H1 (cell line): ENCODE measurements around the gene CTSW. TPM values are rescaled to one million over a fixed set of nuclear protein-coding genes. Genes with fewer than 3 reads are reported as not detected.
A peak's percentile ranks its signal among the peaks of the same experiment; 100 is the strongest.

Experiments
- CTCF ChIA-PET: fragments of 300-600 bp; sonication (Branson Sonifier 250); formaldehyde crosslinking; loops from one replicate; lab custom pipeline; 2021; ENCODE audit not compliant: partially characterized antibody; lab: Charles Lee
- POLR2A ChIA-PET: fragments of 300-600 bp; sonication (Branson Sonifier 250); formaldehyde crosslinking; loops from one replicate; lab custom pipeline; 2021; ENCODE audit warnings: inconsistent platforms; ENCODE audit not compliant: partially characterized antibody; lab: Charles Lee
- DNase-seq, 2 experiments: peaks; one replicate each; pipeline versions ENCODE4 v3.0.0 to v3.0.0-alpha.2; 2010 to 2022; ENCODE audit warnings: low spot score in 2 of 2, low read depth in 1 of 2, mixed read lengths in 1 of 2
- FAIRE-seq: peaks from 2 replicates; lab custom pipeline; 2011; peaks lifted over from hg19 to GRCh38; lab: Jason Lieb, UNC
- H2AFZ ChIP-seq: 2 replicates; pipeline ENCODE4 v1.8.1; 2012; ENCODE audit warnings: low read length, inconsistent platforms
- H2AK5ac ChIP-seq: 2 replicates; pipeline ENCODE4 v1.6.1; 2013; ENCODE audit warnings: low read depth, low read length
- H2BK120ac ChIP-seq: replicated peaks from 2 replicates; pipeline ENCODE3; 2013; ENCODE audit warnings: low read depth, low read length, inconsistent platforms
- H2BK12ac ChIP-seq: 2 replicates; pipeline ENCODE4 v1.6.1; 2013; ENCODE audit warnings: low read depth, low read length
- H2BK15ac ChIP-seq: 2 replicates; pipeline ENCODE4 v1.6.1; 2013; ENCODE audit warnings: low read length
- H2BK20ac ChIP-seq: 2 replicates; pipeline ENCODE4 v1.6.1; 2013; ENCODE audit warnings: low read length
- H2BK5ac ChIP-seq: 2 replicates; pipeline ENCODE4 v1.6.1; 2013; ENCODE audit warnings: low read depth, low read length
- H3K14ac ChIP-seq: 2 replicates; pipeline ENCODE4 v1.6.1; 2013; ENCODE audit warnings: inconsistent platforms; ENCODE audit not compliant: insufficient read length
- H3K18ac ChIP-seq: 2 replicates; pipeline ENCODE4 v1.6.1; 2013; ENCODE audit warnings: low read length; ENCODE audit errors: extremely low read depth
- H3K23ac ChIP-seq: 2 replicates; pipeline ENCODE4 v1.6.1; 2013; ENCODE audit warnings: inconsistent platforms; ENCODE audit not compliant: insufficient read length
- H3K23me2 ChIP-seq: 2 replicates; pipeline ENCODE4 v1.6.1; 2013; ENCODE audit warnings: low read depth, low read length
- H3K27ac ChIP-seq: 2 replicates; pipeline ENCODE4 v1.6.1; 2011; ENCODE audit warnings: low read depth, low read length, inconsistent platforms
- H3K27me3 ChIP-seq, 4 experiments: replicated peaks in 1 of 4; 1 replicate in 1 of 4; 2 replicates in 3 of 4; pipeline versions ENCODE4 v1.6.1 to v1.8.1; 2011 to 2013; ENCODE audit warnings: low read length in 3 of 4, mild to moderate bottlenecking in 3 of 4, inconsistent platforms in 2 of 4, mixed read lengths in 2 of 4, moderate library complexity in 1 of 4; ENCODE audit not compliant: control insufficient read depth in 3 of 4, insufficient read depth in 3 of 4; ENCODE audit errors: extremely low read depth in 1 of 4
- H3K36me3 ChIP-seq, 4 experiments: 2 replicates each; pipeline versions ENCODE4 v1.6.1 to v1.8.1; 2011 to 2013; ENCODE audit warnings: mild to moderate bottlenecking in 4 of 4, low read length in 3 of 4, moderate library complexity in 2 of 4, control low read depth in 1 of 4, inconsistent platforms in 1 of 4; ENCODE audit not compliant: insufficient read depth in 4 of 4, control insufficient read depth in 2 of 4
- H3K4ac ChIP-seq: replicated peaks from 2 replicates; pipeline ENCODE3; 2013; ENCODE audit warnings: low read length, low read depth, mixed read lengths, inconsistent platforms; ENCODE audit not compliant: insufficient read length
- H3K4me1 ChIP-seq, 4 experiments: replicated peaks in 1 of 4; 1 replicate in 1 of 4; 2 replicates in 3 of 4; pipeline versions ENCODE4 v1.6.1 to v1.8.1; 2011 to 2013; ENCODE audit warnings: low read length in 3 of 4, inconsistent platforms in 2 of 4, mixed read lengths in 1 of 4; ENCODE audit not compliant: insufficient read depth in 4 of 4, control insufficient read depth in 3 of 4
- H3K4me2 ChIP-seq, 2 experiments: 2 replicates each; pipeline versions ENCODE4 v1.6.1 to v1.8.1; 2011 to 2013; ENCODE audit warnings: low read depth in 2 of 2, low read length in 2 of 2, control low read depth in 1 of 2, inconsistent platforms in 1 of 2, mild to moderate bottlenecking in 1 of 2; ENCODE audit not compliant: insufficient read depth in 1 of 2
- H3K4me3 ChIP-seq, 4 experiments: fragments of 200-600, 300-600 bp in 1 of 4; sonication (generic), shearing (Covaris generic), sonication (Bioruptor Twin) in 1 of 4; 2 replicates each; pipeline versions ENCODE4 v1.5.1 to v1.8.1; 2011 to 2016; ENCODE audit warnings: low read length in 4 of 4, low read depth in 3 of 4, control low read depth in 2 of 4, inconsistent platforms in 2 of 4, mild to moderate bottlenecking in 2 of 4, mixed read lengths in 1 of 4, moderate library complexity in 1 of 4; ENCODE audit not compliant: insufficient read depth in 2 of 4; ENCODE audit errors: extremely low read depth in 1 of 4
- H3K56ac ChIP-seq: replicated peaks from 2 replicates; pipeline ENCODE3; 2013; ENCODE audit warnings: low read depth, mild to moderate bottlenecking, mixed read lengths, low read length, inconsistent platforms; ENCODE audit not compliant: insufficient read length
- H3K79me1 ChIP-seq: 2 replicates; pipeline ENCODE4 v1.6.1; 2013; ENCODE audit warnings: low read depth, low read length, control low read depth
- H3K79me2 ChIP-seq, 2 experiments: 2 replicates each; pipeline versions ENCODE4 v1.6.1 to v1.8.1; 2012 to 2013; ENCODE audit warnings: low read length in 2 of 2, mild to moderate bottlenecking in 2 of 2, inconsistent platforms in 1 of 2; ENCODE audit not compliant: insufficient read depth in 2 of 2, control insufficient read depth in 1 of 2
- H3K9ac ChIP-seq, 4 experiments: replicated peaks in 1 of 4; 1 replicate in 1 of 4; 2 replicates in 3 of 4; pipeline versions ENCODE4 v1.6.1 to v1.8.1; 2011 to 2013; ENCODE audit warnings: low read depth in 3 of 4, low read length in 3 of 4, control low read depth in 2 of 4, mild to moderate bottlenecking in 2 of 4, moderate library complexity in 2 of 4, inconsistent platforms in 1 of 4; ENCODE audit errors: extremely low read depth in 1 of 4
- H3K9me3 ChIP-seq, 2 experiments: 2 replicates each; pipeline versions ENCODE4 v1.6.1 to v1.8.1; 2012 to 2013; ENCODE audit warnings: mild to moderate bottlenecking in 2 of 2, moderate library complexity in 2 of 2, control low read depth in 1 of 2, inconsistent platforms in 1 of 2, low read depth in 1 of 2, low read length in 1 of 2, mixed read lengths in 1 of 2; ENCODE audit not compliant: insufficient read depth in 2 of 2
- H4K20me1 ChIP-seq, 2 experiments: replicated peaks in 1 of 2; 2 replicates each; pipeline versions ENCODE3 to v1.8.1; 2011 to 2013; ENCODE audit warnings: inconsistent platforms in 2 of 2, low read length in 2 of 2, mild to moderate bottlenecking in 1 of 2; ENCODE audit not compliant: insufficient read depth in 2 of 2, control insufficient read depth in 1 of 2
- H4K5ac ChIP-seq: 2 replicates; pipeline ENCODE4 v1.6.1; 2013; ENCODE audit warnings: low read length, low read depth, mixed read lengths, inconsistent platforms; ENCODE audit not compliant: insufficient read length
- H4K8ac ChIP-seq: 2 replicates; pipeline ENCODE4 v1.8.0; 2013; ENCODE audit warnings: mild to moderate bottlenecking, moderate library complexity, low read length, inconsistent platforms; ENCODE audit not compliant: insufficient read depth; ENCODE audit errors: extremely low read depth
- H4K91ac ChIP-seq: replicated peaks from 2 replicates; pipeline ENCODE3; 2013; ENCODE audit warnings: low read length, mixed read lengths, inconsistent platforms; ENCODE audit not compliant: insufficient read length
- CREB1 ChIP-seq: IDR thresholded peaks from 2 replicates; pipeline ENCODE4 v1.6.1; 2012; ENCODE audit warnings: inconsistent platforms
- CTCF ChIP-seq, 3 experiments: IDR thresholded peaks; 1 replicate in 2 of 3; 2 replicates in 1 of 3; pipeline versions ENCODE4 v1.5.1 to v1.6.1; 2011; ENCODE audit warnings: low read length in 3 of 3, mild to moderate bottlenecking in 3 of 3, inconsistent platforms in 2 of 3, low read depth in 1 of 3, moderate library complexity in 1 of 3; ENCODE audit not compliant: insufficient read depth in 1 of 3; ENCODE audit errors: control extremely low read depth in 1 of 3
- GTF2F1 ChIP-seq: IDR thresholded peaks from 2 replicates; pipeline ENCODE4 v1.6.1; 2012; ENCODE audit warnings: low read depth, low read length, improper control_type of control experiment, borderline replicate concordance
- POLR2A ChIP-seq, 2 experiments: IDR thresholded peaks; 1 replicate in 1 of 2; 2 replicates in 1 of 2; pipeline ENCODE4 v1.6.1; 2011; ENCODE audit warnings: low read depth in 2 of 2, low read length in 2 of 2, mild to moderate bottlenecking in 2 of 2; ENCODE audit errors: control extremely low read depth in 1 of 2
- POLR2AphosphoS5 ChIP-seq: IDR thresholded peaks from 2 replicates; pipeline ENCODE4 v1.6.1; 2011; ENCODE audit warnings: low read depth, low read length
- RAD21 ChIP-seq, 2 experiments: IDR thresholded peaks in 1 of 2; conservative IDR thresholded peaks in 1 of 2; 2 replicates each; pipeline ENCODE4 v1.6.1; 2011; ENCODE audit warnings: low read depth in 2 of 2, low read length in 2 of 2, improper control_type of control experiment in 1 of 2, inconsistent platforms in 1 of 2, mild to moderate bottlenecking in 1 of 2, moderate library complexity in 1 of 2
- TAF7 ChIP-seq: optimal IDR thresholded peaks from 2 replicates; pipeline ENCODE3; 2011; ENCODE audit warnings: low read depth, mild to moderate bottlenecking, inconsistent platforms, low read length, moderate library complexity, borderline replicate concordance
- WGBS, 2 experiments: shearing (Covaris generic) in 1 of 2; methylation state at CpG; one replicate each; pipeline versions ENCODE4 v1.1.6 to v1.1.7; 2013 to 2015; ENCODE audit warnings: low lambda C conversion rate in 2 of 2, mixed read lengths in 2 of 2, inconsistent platforms in 1 of 2, low coverage in 1 of 2, missing lambda C conversion rate in 1 of 2; ENCODE audit not compliant: insufficient replicate concordance in 2 of 2, insufficient coverage in 1 of 2, insufficient read length in 1 of 2; ENCODE audit errors: extremely low coverage in 1 of 2, missing lambda C conversion rate in 1 of 2; 5-methylcytosine and 5-hydroxymethylcytosine counted together
- polyA plus RNA-seq, 7 experiments: library from polyadenylated mRNA; depleted of rRNA in 3 of 7; stranded (reverse) in 5 of 7; unstranded in 2 of 7; fragments of >200 nt in 5 of 7; fragments of 200-250 nt in 2 of 7; gene quantifications; 1 replicate in 5 of 7; 2 replicates in 1 of 7; 4 replicates in 1 of 7; pipeline versions ENCODE4 v1.2.1 to v1.2.3, GENCODE V29; 2011 to 2013; ENCODE audit warnings: missing spikeins in 2 of 7, mixed read lengths in 2 of 7
- total RNA-seq: library from RNA; stranded (reverse); fragmentation: NEBNext Ultra II Directional; extraction: Animal tissue kit (Norgen Biotek cat#: 25700); gene quantifications from 2 replicates; pipeline ENCODE4 v1.2.1, GENCODE V29; 2021

The CTSW gene
- total and polyA plus RNA-seq, 2 of the 8 experiments (the other 6 are each of a cell fraction or from before 2014, with no cell fraction given) = not detected

DNA sequence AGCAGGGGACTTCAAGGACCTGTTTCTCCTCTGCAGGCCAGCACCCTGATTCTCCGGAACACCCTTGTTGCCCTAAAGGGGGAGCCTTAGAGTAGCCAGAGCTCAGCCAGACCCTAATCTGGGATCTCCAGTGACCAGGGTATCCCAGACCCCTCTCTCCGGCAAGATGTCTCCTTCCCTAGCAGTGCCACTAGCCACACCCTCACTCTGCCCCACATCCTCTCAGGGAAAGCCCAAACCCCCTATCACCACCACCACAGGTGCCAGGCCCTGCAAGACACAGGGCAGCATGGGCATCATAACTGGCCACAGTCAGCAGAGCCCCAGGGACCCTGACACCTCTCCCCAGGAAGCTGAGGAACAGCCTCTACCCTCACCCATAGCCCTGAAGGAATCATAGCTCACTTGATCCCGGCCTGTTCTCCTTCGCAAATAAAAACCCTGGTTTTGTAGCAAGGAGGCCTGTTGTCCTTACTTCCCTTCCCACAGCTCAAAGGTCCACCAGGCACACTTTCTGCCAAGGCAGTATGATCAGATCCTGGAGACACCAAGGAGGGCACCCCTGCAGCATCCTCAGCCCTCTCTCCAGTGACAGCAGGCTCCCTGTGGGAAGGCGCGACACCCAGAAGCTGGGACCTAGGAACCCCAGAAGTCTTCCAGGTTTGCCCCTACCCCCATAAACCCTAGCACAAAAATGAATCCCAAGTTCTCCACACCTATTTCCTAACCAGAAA is 26.2 kb upstream of the CTSW start:
- no peak overlapping the region for H2BK15ac ChIP-seq
- peaks cover 0 to 10% (median under 1%) of the 10 kb centered on the region in 4 experiments; a peak in 5 of 7 replicates for H3K4me1 ChIP-seq
- no peak overlapping the region for H3K4me2 ChIP-seq
- TF ChIP-seq CTCF (IDR thresholded peaks at IDR 0.05; ENCODE audit: control extremely low read depth in 1 of 3, insufficient read depth in 1 of 3, low read depth in 1 of 3, low read length in 3 of 3) (peak in 2 of 3 experiments; percentile 27 to 47; a peak in 2 of 4 replicates), POLR2AphosphoS5 (peak; percentile 74; the same call in 1 of the 2 replicates), TAF7 (peak; percentile 20), CREB1 (no peak), POLR2A (IDR thresholded peaks at IDR 0.05; ENCODE audit: control extremely low read depth in 1 of 2, low read depth in 2 of 2, low read length in 2 of 2) (peak in 1 of 2 experiments; percentile 35; a peak in 1 of 3 replicates), GTF2F1 (no peak), RAD21 (IDR thresholded peaks at IDR 0.05 in 1 of 2, conservative IDR thresholded peaks at IDR 0.05 in 1 of 2; ENCODE audit: low read depth in 2 of 2, low read length in 2 of 2) (peak; percentile 15 to 19; a peak in 1 of 4 replicates)
- H2BK120ac ChIP-seq = no peak overlapping the region
- H4K8ac ChIP-seq = peak overlapping the region; percentile 75
- peaks cover 20% of the 10 kb centered on the region for H3K79me1 ChIP-seq
- no peak for DNase-seq
- H3K79me2 ChIP-seq = peaks cover 15 to 36% of the 10 kb centered on the region in 2 experiments
- H2BK20ac ChIP-seq = no peak overlapping the region
- no peak for FAIRE-seq
- H3K4ac ChIP-seq = no peak overlapping the region
- H3K18ac ChIP-seq = no peak overlapping the region
- POLR2A ChIA-PET = interaction anchor here (0.7 to 38.3 kb wide), 20 partner anchors 8 to 240 kb away, joined by 3 to 1071 read pairs (median 4); partner anchors contain the start of genes CCDC85B, CFL1, CTSW and EFEMP2
- peaks cover 7 to 10% of the 10 kb centered on the region in 2 experiments; a peak in 2 of 4 replicates for H3K9me3 ChIP-seq
- H2AFZ ChIP-seq = no peak overlapping the region
- H3K56ac ChIP-seq = no peak overlapping the region
- H2BK12ac ChIP-seq = no peak overlapping the region
- H2AK5ac ChIP-seq = no peak overlapping the region
- peaks cover 29 to 30% of the 10 kb centered on the region in 2 experiments for H4K20me1 ChIP-seq
- H4K5ac ChIP-seq = no peak overlapping the region
- no peak overlapping the region for H3K23ac ChIP-seq
- no peaks in the 10 kb centered on the region for H3K27me3 ChIP-seq
- no peak overlapping the region for H4K91ac ChIP-seq
- H3K36me3 ChIP-seq = peaks cover 17 to 34% (median 31%) of the 10 kb centered on the region in 4 experiments
- H3K4me3 ChIP-seq = no peak overlapping the region
- H2BK5ac ChIP-seq = 0 out of 2 replicates have a peak overlapping the region, but pooled peaks have one; percentile 20
- peaks cover 3% of the 10 kb centered on the region; the same call in 1 of the 2 replicates for H3K23me2 ChIP-seq
- CTCF ChIA-PET = interaction anchor here (0.6 to 15.2 kb wide), 16 partner anchors 8 to 197 kb away, joined by 3 to 283 read pairs (median 4); partner anchors contain the start of genes AP5B1, CCDC85B, CFL1 and CTSW
- no peak overlapping the region for H3K14ac ChIP-seq
- H3K27ac ChIP-seq = no peak overlapping the region
- WGBS, 2 experiments = 88% methylated on average over 6 of the region's 6 CpGs; no CpG with 5 or more reads in 1 of the 2 experiments
- no peak overlapping the region for H3K9ac ChIP-seq
